Lung (tissue), 12 donors: ENCODE data around the gene TMEM109. TPM values are rescaled to one million over a fixed set of nuclear protein-coding genes. Genes with fewer than 3 reads are reported as not detected.

Experiments used
- ATAC-seq: fragments of 200-7000 bp; cut with Tn5 transposase; one replicate; pipeline ENCODE4 v1.9.1; 2020; ENCODE audit warnings: moderate number of reproducible peaks; ENCODE audit not compliant: insufficient read depth, low FRiP score
- DNase-seq, 3 donors: peaks; one replicate each; pipeline ENCODE4 v3.0.0-alpha.2; 2013 to 2017
- H3K27ac ChIP-seq, 2 donors: one replicate each; pipeline ENCODE4 v1.5.1; 2013; ENCODE audit warnings: mild to moderate bottlenecking in 2 of 2, moderate library complexity in 2 of 2, control low read depth in 1 of 2, inconsistent platforms in 1 of 2, low read depth in 1 of 2, low read length in 1 of 2
- H3K27me3 ChIP-seq, 3 donors: one replicate each; pipeline ENCODE4 v1.5.1; 2013; ENCODE audit warnings: low read length in 2 of 3; ENCODE audit not compliant: control insufficient read depth in 3 of 3, insufficient read depth in 3 of 3
- H3K36me3 ChIP-seq, 4 donors: one replicate each; pipeline ENCODE4 v1.5.1; 2013; ENCODE audit warnings: low read length in 4 of 4, mild to moderate bottlenecking in 1 of 4, moderate library complexity in 1 of 4; ENCODE audit not compliant: control insufficient read depth in 4 of 4, insufficient read depth in 4 of 4
- H3K4me1 ChIP-seq, 5 donors: one replicate each; pipeline ENCODE4 v1.5.1; 2013; ENCODE audit warnings: low read length in 5 of 5, mild to moderate bottlenecking in 2 of 5, moderate library complexity in 1 of 5; ENCODE audit not compliant: control insufficient read depth in 5 of 5, insufficient read depth in 5 of 5
- H3K4me3 ChIP-seq: one replicate; pipeline ENCODE4 v1.5.1; 2013; ENCODE audit warnings: mild to moderate bottlenecking, control low read depth, moderate library complexity
- H3K9ac ChIP-seq, 2 donors: one replicate each; pipeline ENCODE4 v1.5.1; 2013; ENCODE audit warnings: low read length in 2 of 2, control low read depth in 1 of 2; ENCODE audit not compliant: insufficient read depth in 1 of 2
- H3K9me3 ChIP-seq, 4 donors: one replicate each; pipeline ENCODE4 v1.5.1; 2013; ENCODE audit warnings: low read length in 3 of 4, mild to moderate bottlenecking in 1 of 4, moderate library complexity in 1 of 4; ENCODE audit not compliant: control insufficient read depth in 4 of 4, insufficient read depth in 3 of 4
- CTCF ChIP-seq: IDR thresholded peaks from 2 replicates; pipeline ENCODE4 v1.5.1; 2012; ENCODE audit warnings: mild to moderate bottlenecking; ENCODE audit errors: control extremely low read depth, extremely low read depth
- WGBS, 2 donors: extraction: QIAGEN DNeasy Blood & Tissue Kit; methylation state at CpG; one replicate each; pipeline ENCODE4 v1.1.7; 2013; 5-methylcytosine and 5-hydroxymethylcytosine counted together
- polyA plus RNA-seq, 2 donors: library from polyadenylated mRNA; stranded (reverse); fragments of 200-250 nt; gene quantifications; one replicate each; pipeline ENCODE4 v1.2.1, GENCODE V29; 2013
- total RNA-seq, 2 donors: library from RNA; depleted of rRNA in 1 of 2; stranded (reverse); fragments of >200 nt in 1 of 2; gene quantifications; one replicate each; pipeline ENCODE4 v1.2.1, GENCODE V29; 2014 to 2021
- donor health status: control.
- donor health status: control.
- donor health status: Bipolar disorder and iron deficiency.
- donor health status: healthy.
- donor health status: DM: yes; HTN: yes; CAD: no.

Gene TMEM109
- total and polyA plus RNA-seq, 4 donors = 69.2 to 128 (median 99.3) TPM

- Histone ChIP-seq H3K9me3 (peaks cover 0 to 3% (median 0%) of the 10 kb centered on the region in 4 donors), H3K4me3 (no peak overlapping the region), H3K27ac (no peak overlapping the region), H3K36me3 (peaks cover 9 to 30% (median 16%) of the 10 kb centered on the region in 4 donors), H3K9ac (no peak overlapping the region), H3K27me3 (no peaks in the 10 kb centered on the region), H3K4me1 (peaks cover 0 to 16% (median 4%) of the 10 kb centered on the region in 5 donors)
- TF ChIP-seq CTCF = no peak
- DNase-seq (no peak), ATAC-seq (no peak)
- 91% methylated on average over 6 of the region's 6 CpGs for WGBS, 2 donors
These were observed 8.9 kb downstream of the TMEM109 start for GRCh38 chr11:60922906-60923305.

DNA sequence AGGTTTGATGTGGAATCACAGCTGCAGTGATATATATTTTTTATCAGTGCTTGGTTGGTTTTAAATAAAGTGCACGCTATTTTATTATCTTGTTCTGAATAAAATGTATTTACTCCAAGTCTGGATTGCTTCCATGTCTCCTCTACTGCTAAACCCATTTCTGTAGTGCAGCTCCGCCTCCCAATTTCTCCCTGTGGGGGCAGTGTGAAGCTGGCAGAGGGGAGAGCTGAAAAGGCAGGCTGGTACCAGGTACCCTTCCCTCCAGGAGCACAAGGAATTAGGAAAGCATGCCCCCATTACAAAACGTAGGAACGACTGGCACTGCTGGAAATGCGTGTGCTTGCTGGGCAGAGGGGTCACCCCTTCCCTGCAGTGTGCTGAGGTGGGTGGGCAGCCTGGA is 9.4 kb downstream of the TMEM109 start:
- Histone ChIP-seq H3K4me1 (peaks cover 0 to 16% (median 4%) of the 10 kb centered on the region in 5 donors), H3K27ac (no peak overlapping the region), H3K4me3 (no peak overlapping the region)

GRCh38 chr11:60923800-60924109 is 9.8 kb downstream of the TMEM109 start:
- no peak overlapping the region for H3K9ac ChIP-seq

More for the DNA sequence above, 9.4 kb downstream of the TMEM109 start:
- H3K9me3 ChIP-seq = peaks cover 0 to 3% (median 0%) of the 10 kb centered on the region in 4 donors
- DNase-seq (no peak), ATAC-seq (no peak)
- TF ChIP-seq CTCF = no peak
- H3K36me3 ChIP-seq = peaks cover 9 to 30% (median 16%) of the 10 kb centered on the region in 4 donors
- no peaks in the 10 kb centered on the region for H3K27me3 ChIP-seq
- no peak overlapping the region for H3K9ac ChIP-seq
- 83 to 90% methylated on average over 5 of the region's 5 CpGs for WGBS, 2 donors

More at GRCh38 chr11:60923800-60924109, 9.8 kb downstream of the TMEM109 start:
- DNase-seq (no peak), ATAC-seq (no peak)
- H3K36me3 ChIP-seq = peaks cover 9 to 30% (median 16%) of the 10 kb centered on the region in 4 donors
- peaks cover 0 to 16% (median 2%) of the 10 kb centered on the region in 5 donors for H3K4me1 ChIP-seq
- no peak overlapping the region for H3K27ac ChIP-seq
- no peak overlapping the region for H3K4me3 ChIP-seq
- no peak for TF ChIP-seq CTCF
- no peaks in the 10 kb centered on the region for H3K27me3 ChIP-seq
- WGBS, 2 donors = 54 to 61% methylated on average over 4 to 6 of the region's 6 CpGs
- H3K9me3 ChIP-seq = peaks cover 0 to 3% (median 0%) of the 10 kb centered on the region in 4 donors
